HEK293 (cell line): ENCODE data around the gene ST6GALNAC1.

Experiments used
- CTCF ChIA-PET: fragments of 350-600 bp; formaldehyde crosslinking; extraction: SDS; loops from one replicate; lab custom pipeline; 2021; ENCODE audit warnings: antibody characterized with exemption; lab: Yijun Ruan, JAX
- POLR2A ChIA-PET: fragments of 300-600 bp; formaldehyde crosslinking; extraction: SDS; loops from one replicate; lab custom pipeline; 2020; ENCODE audit warnings: antibody characterized with exemption, inconsistent platforms; lab: Yijun Ruan, JAX
- H3K27ac ChIP-seq: fragments of 200-500 bp; sonication (Bioruptor generic); 2 replicates; pipeline ENCODE4 v1.5.1; 2014; ENCODE audit warnings: low read depth, low read length, control low read depth, inconsistent platforms; ENCODE audit errors: extremely low read depth
- H3K36me3 ChIP-seq, 2 experiments: fragments of 200-500 bp in 1 of 2; sonication (Bioruptor generic) in 1 of 2; 1 replicate in 1 of 2; 2 replicates in 1 of 2; pipeline ENCODE4 v1.5.1; 2014 to 2017; ENCODE audit warnings: inconsistent platforms in 2 of 2, low read length in 2 of 2; ENCODE audit not compliant: control insufficient read depth in 2 of 2, insufficient read depth in 1 of 2
- H3K4me1 ChIP-seq: fragments of 200-500 bp; sonication (Bioruptor generic); 2 replicates; pipeline ENCODE4 v1.5.1; 2014; ENCODE audit warnings: mild to moderate bottlenecking, low read length, inconsistent platforms; ENCODE audit not compliant: control insufficient read depth, insufficient read depth
- H3K4me3 ChIP-seq: 2 replicates; pipeline ENCODE4 v1.5.1; 2011; ENCODE audit warnings: low read depth, mild to moderate bottlenecking, control low read depth, low read length, moderate library complexity
- H3K9me3 ChIP-seq: fragments of 200-500 bp; sonication (Bioruptor generic); 2 replicates; pipeline ENCODE4 v1.5.1; 2014; ENCODE audit warnings: low read depth, low read length, inconsistent platforms; ENCODE audit not compliant: control insufficient read depth, insufficient read depth
- SP3 ChIP-seq: fragments of 450-650 bp; formaldehyde crosslinking; IDR thresholded peaks from 2 replicates; pipeline ENCODE4 v1.5.1; 2016; ENCODE audit warnings: missing biosample characterization, missing genetic modification characterization
- ZFP3 ChIP-seq: fragments of 450-650 bp; formaldehyde crosslinking; IDR thresholded peaks from 2 replicates; pipeline ENCODE4 v1.5.1; 2016; ENCODE audit warnings: low read depth, missing biosample characterization, missing genetic modification characterization
- ZNF10 ChIP-seq: fragments of 450-650 bp; formaldehyde crosslinking; IDR thresholded peaks from 2 replicates; pipeline ENCODE4 v1.5.1; 2017; ENCODE audit warnings: missing biosample characterization, missing genetic modification characterization
- ZNF114 ChIP-seq: fragments of 450-650 bp; formaldehyde crosslinking; IDR thresholded peaks from 2 replicates; pipeline ENCODE4 v1.5.0; 2017; ENCODE audit warnings: missing biosample characterization, missing genetic modification characterization
- ZNF223 ChIP-seq: fragments of 450-650 bp; formaldehyde crosslinking; IDR thresholded peaks from 2 replicates; pipeline ENCODE4 v1.5.1; 2016; ENCODE audit warnings: missing biosample characterization, missing genetic modification characterization
- ZNF23 ChIP-seq: fragments of 450-650 bp; formaldehyde crosslinking; IDR thresholded peaks from 2 replicates; pipeline ENCODE4 v1.5.1; 2016; ENCODE audit warnings: missing biosample characterization, missing genetic modification characterization, borderline replicate concordance
- ZNF248 ChIP-seq: fragments of 450-650 bp; formaldehyde crosslinking; IDR thresholded peaks from 2 replicates; pipeline ENCODE4 v1.5.1; 2017; ENCODE audit warnings: missing biosample characterization, missing genetic modification characterization
- ZNF391 ChIP-seq: fragments of 450-650 bp; formaldehyde crosslinking; IDR thresholded peaks from 2 replicates; pipeline ENCODE4 v1.5.1; 2016; ENCODE audit warnings: low read depth, missing biosample characterization, missing genetic modification characterization, borderline replicate concordance
- ZNF501 ChIP-seq: fragments of 450-650 bp; formaldehyde crosslinking; IDR thresholded peaks from 2 replicates; pipeline ENCODE4 v1.5.1; 2016; ENCODE audit warnings: missing biosample characterization, missing genetic modification characterization
- ZNF548 ChIP-seq: fragments of 450-650 bp; formaldehyde crosslinking; IDR thresholded peaks from 2 replicates; pipeline ENCODE4 v1.5.1; 2016; ENCODE audit warnings: missing biosample characterization, missing genetic modification characterization
- ZSCAN30 ChIP-seq: fragments of 450-650 bp; IDR thresholded peaks from 2 replicates; pipeline ENCODE4 v1.5.1; 2018; ENCODE audit warnings: missing biosample characterization, mild to moderate bottlenecking, missing genetic modification characterization, moderate library complexity
- ZXDB ChIP-seq: fragments of 450-650 bp; formaldehyde crosslinking; IDR thresholded peaks from 2 replicates; pipeline ENCODE4 v1.5.1; 2016; ENCODE audit warnings: missing biosample characterization, missing genetic modification characterization
- TF ChIP-seq, protein P1 (sequence below): fragments of 450-650 bp; formaldehyde crosslinking; IDR thresholded peaks from 2 replicates; pipeline ENCODE4 v1.5.1; 2017; ENCODE audit warnings: missing biosample characterization, mild to moderate bottlenecking, missing genetic modification characterization, moderate library complexity
- TF ChIP-seq, protein P2 (sequence below): fragments of 450-650 bp; formaldehyde crosslinking; IDR thresholded peaks from 2 replicates; pipeline ENCODE4 v1.5.1; 2016; ENCODE audit warnings: missing biosample characterization, missing genetic modification characterization
- TF ChIP-seq, protein P3 (sequence below): fragments of 450-650 bp; formaldehyde crosslinking; conservative IDR thresholded peaks from 2 replicates; pipeline ENCODE4 v1.5.1; 2016; ENCODE audit warnings: low read depth, missing biosample characterization, missing genetic modification characterization
- TF ChIP-seq, protein P4 (sequence below): fragments of 450-650 bp; formaldehyde crosslinking; IDR thresholded peaks from 2 replicates; pipeline ENCODE4 v1.5.1; 2017; ENCODE audit warnings: missing biosample characterization, missing genetic modification characterization

ST6GALNAC1 gene

GRCh38 chr17:76633628-76634328, 9.8 kb downstream of the ST6GALNAC1 start:
- TF ChIP-seq, protein P1, sequence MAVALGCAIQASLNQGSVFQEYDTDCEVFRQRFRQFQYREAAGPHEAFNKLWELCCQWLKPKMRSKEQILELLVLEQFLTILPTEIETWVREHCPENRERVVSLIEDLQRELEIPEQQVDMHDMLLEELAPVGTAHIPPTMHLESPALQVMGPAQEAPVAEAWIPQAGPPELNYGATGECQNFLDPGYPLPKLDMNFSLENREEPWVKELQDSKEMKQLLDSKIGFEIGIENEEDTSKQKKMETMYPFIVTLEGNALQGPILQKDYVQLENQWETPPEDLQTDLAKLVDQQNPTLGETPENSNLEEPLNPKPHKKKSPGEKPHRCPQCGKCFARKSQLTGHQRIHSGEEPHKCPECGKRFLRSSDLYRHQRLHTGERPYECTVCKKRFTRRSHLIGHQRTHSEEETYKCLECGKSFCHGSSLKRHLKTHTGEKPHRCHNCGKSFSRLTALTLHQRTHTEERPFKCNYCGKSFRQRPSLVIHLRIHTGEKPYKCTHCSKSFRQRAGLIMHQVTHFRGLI: no peak
- no peak for TF ChIP-seq ZNF10
- no peak for TF ChIP-seq ZNF223 (tag by site-specific recombination)
- no peak for TF ChIP-seq ZNF391 (tag by site-specific recombination)
- TF ChIP-seq ZXDB (tag by site-specific recombination): no peak
- TF ChIP-seq, protein P2, sequence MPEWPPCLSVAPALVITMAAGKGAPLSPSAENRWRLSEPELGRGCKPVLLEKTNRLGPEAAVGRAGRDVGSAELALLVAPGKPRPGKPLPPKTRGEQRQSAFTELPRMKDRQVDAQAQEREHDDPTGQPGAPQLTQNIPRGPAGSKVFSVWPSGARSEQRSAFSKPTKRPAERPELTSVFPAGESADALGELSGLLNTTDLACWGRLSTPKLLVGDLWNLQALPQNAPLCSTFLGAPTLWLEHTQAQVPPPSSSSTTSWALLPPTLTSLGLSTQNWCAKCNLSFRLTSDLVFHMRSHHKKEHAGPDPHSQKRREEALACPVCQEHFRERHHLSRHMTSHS (tag by site-specific recombination): no peak
- no peak for TF ChIP-seq ZNF23 (tag by site-specific recombination)
- TF ChIP-seq SP3 (tag by site-specific recombination): no peak
- no peak for TF ChIP-seq ZNF501
- TF ChIP-seq, protein P3, sequence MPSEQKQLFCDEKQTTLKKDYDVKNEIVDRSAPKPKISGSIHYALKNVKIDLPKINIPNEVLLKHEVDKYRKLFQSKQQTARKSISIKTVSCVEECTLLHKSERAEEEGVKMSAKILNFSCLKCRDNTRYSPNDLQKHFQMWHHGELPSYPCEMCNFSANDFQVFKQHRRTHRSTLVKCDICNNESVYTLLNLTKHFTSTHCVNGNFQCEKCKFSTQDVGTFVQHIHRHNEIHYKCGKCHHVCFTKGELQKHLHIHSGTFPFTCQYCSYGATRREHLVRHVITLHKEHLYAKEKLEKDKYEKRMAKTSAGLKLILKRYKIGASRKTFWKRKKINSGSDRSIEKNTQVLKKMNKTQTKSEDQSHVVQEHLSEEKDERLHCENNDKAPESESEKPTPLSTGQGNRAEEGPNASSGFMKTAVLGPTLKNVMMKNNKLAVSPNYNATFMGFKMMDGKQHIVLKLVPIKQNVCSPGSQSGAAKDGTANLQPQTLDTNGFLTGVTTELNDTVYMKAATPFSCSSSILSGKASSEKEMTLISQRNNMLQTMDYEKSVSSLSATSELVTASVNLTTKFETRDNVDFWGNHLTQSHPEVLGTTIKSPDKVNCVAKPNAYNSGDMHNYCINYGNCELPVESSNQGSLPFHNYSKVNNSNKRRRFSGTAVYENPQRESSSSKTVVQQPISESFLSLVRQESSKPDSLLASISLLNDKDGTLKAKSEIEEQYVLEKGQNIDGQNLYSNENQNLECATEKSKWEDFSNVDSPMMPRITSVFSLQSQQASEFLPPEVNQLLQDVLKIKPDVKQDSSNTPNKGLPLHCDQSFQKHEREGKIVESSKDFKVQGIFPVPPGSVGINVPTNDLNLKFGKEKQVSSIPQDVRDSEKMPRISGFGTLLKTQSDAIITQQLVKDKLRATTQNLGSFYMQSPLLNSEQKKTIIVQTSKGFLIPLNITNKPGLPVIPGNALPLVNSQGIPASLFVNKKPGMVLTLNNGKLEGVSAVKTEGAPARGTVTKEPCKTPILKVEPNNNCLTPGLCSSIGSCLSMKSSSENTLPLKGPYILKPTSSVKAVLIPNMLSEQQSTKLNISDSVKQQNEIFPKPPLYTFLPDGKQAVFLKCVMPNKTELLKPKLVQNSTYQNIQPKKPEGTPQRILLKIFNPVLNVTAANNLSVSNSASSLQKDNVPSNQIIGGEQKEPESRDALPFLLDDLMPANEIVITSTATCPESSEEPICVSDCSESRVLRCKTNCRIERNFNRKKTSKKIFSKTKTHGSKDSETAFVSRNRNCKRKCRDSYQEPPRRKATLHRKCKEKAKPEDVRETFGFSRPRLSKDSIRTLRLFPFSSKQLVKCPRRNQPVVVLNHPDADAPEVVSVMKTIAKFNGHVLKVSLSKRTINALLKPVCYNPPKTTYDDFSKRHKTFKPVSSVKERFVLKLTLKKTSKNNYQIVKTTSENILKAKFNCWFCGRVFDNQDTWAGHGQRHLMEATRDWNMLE (tag by site-specific recombination): no peak
- no peak for TF ChIP-seq ZNF548 (tag by site-specific recombination)
- no peak for TF ChIP-seq ZSCAN30 (tag by site-specific recombination)
- TF ChIP-seq ZNF248: no peak
- TF ChIP-seq, protein P4, sequence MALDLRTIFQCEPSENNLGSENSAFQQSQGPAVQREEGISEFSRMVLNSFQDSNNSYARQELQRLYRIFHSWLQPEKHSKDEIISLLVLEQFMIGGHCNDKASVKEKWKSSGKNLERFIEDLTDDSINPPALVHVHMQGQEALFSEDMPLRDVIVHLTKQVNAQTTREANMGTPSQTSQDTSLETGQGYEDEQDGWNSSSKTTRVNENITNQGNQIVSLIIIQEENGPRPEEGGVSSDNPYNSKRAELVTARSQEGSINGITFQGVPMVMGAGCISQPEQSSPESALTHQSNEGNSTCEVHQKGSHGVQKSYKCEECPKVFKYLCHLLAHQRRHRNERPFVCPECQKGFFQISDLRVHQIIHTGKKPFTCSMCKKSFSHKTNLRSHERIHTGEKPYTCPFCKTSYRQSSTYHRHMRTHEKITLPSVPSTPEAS (tag by site-specific recombination): no peak
- no peak for TF ChIP-seq ZNF114
- TF ChIP-seq ZFP3: no peak
- Histone ChIP-seq H3K9me3 (no peaks in the 10 kb centered on the region), H3K4me3 (no peak overlapping the region), H3K36me3 (no peaks in the 10 kb centered on the region), H3K27ac (no peak overlapping the region), H3K4me1 (no peaks in the 10 kb centered on the region; the same call in 1 of the 2 replicates)
- ChIA-PET CTCF (interaction anchor here (0.7 to 3.5 kb wide), 4 partner anchors 10 to 169 kb away, joined by 3 to 29 read pairs (median 4); no protein-coding TSS in a partner anchor), POLR2A (interaction anchor here (0.6 kb wide), 1 partner anchor 64 kb away, joined by 14 read pairs; no protein-coding TSS in a partner anchor)
